GM18519 (cell line): ENCODE results near the gene MACROD2.
A peak's percentile ranks its signal among the peaks of the same experiment; 100 is the strongest.

Source experiments
- ATAC-seq: cut with Tn5 transposase; IDR thresholded peaks from one replicate; pipeline ENCODE4 v1.9.1; 2021; ENCODE audit warnings: mild to moderate bottlenecking, moderate library complexity; ENCODE audit not compliant: unreplicated experiment, low FRiP score

MACROD2 gene

DNA sequence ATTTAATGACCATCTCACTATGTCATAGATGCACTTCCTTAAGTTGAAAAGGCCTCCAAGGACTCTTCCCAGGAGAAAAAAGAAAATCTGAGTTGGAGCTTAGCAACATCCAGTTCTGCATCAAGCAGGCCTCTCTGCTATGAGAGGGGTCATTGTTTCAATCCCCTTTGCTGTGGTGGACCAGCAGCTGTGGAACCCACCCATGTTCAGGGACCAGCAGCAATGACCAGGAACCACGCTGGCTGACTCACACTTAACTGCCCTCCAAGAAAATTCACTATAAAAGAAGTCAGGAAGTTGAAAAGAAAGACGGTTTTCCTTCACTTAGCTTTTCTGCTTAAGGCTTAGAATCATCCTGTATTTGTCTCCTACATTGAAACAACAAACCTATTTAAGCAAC, 1404.5 kb downstream of the MACROD2 start:
- ATAC-seq, result no peak

DNA sequence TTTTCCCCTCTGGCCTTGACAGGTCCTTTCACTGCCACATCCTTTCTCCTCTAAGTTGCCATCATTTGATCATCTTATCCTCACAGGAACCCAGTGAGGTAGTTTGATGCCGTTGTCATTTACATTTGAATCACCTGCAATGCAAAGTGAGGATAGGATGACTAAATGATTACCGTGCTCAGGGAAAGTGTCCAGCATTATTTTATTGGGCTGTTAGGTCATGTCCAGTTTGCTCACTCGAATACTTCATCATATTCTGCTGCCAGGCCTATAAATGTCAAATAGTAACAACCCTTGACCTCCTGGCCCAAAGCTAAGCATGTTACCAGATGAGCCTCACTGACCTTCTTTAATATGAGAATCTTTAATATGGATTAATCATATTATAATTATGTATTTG, 1410.8 kb downstream of the MACROD2 start:
- no peak for ATAC-seq

GRCh38 chr20:15411781-15412180, 1416.5 kb downstream of the MACROD2 start:
- ATAC-seq, result no peak

DNA sequence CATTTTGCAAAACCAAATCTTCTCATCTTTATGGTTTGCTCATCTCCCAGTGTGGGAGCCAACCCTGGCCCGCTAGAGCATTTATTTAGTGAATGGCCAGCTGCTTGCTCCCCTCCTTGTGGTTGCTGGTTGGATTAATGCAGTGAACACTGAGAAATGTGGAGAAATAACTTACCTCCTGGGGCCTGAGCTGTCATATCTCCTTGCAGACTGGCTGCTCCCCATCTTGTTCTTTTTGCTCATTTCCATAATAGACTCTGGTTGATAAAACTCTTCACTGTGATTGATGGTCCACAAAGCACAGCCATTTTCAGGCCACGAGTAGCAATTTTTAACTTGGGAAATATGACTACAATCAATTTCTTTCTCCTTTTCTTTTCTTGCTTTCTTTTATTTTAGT, 1420.6 kb downstream of the MACROD2 start:
- ATAC-seq, result no peak

DNA sequence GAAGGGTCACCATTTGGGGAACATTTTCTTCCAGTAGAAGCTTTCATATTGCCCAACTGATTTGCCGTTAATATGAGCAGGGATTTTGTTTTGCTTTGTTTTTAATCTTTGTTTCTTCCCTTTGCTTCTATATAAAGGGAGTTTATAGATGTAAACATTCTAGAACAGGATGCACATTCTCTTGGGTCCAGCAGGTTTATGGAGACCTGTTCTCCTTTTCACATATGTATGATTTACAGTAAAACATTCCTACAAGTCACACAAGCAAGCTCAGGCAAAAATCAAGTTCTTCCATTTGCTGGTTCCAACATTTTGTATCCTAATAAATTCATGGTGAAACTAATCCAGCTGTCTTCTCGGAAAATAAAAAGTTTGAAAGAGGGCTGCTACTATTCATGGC, 1424.5 kb downstream of the MACROD2 start:
- no peak for ATAC-seq

GRCh38 chr20:15422966-15423365, 1427.7 kb downstream of the MACROD2 start:
- ATAC-seq, result no peak

- ATAC-seq, result no peak
Observed at GRCh38 chr20:15439551-15439950, 1444.2 kb downstream of the MACROD2 start.

DNA sequence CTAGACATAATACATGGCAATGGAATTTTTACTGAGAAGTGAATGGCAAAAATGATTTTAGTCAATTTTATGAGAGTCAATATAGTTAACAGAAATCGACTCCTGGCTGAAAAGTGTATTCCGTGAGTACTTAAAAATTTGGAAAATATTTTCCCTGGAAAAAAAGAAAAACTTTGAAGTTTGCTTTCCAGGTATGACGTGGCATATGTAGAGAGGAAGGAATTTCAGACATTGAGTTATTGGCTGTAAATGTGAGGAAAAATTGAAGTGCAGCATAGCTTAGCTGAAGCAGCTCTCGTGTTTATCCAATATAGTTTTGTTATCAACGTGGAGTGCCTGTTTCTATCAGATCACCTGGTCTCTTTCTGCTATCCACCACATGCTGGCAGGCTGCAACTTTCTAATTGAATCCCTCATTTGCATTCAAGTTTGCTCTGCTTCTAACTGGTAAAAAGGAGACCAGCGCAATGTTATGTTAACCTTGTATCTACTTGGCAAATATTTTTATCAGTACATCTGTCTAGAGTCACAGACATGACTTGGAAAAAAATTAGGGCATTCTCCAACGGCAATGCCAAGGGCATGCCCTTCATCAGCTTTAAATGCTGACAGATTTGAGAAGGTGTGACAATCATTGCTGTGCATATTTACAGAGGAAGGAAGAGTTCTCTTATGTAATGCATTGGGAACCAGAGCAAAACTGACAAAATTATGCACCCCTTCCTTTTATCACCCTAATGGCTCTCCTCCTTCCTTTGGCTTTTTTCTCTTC, 1444.9 kb downstream of the MACROD2 start:
- ATAC-seq, result peak; percentile 47

GRCh38 chr20:15445056-15445840, 1449.9 kb downstream of the MACROD2 start:
- no peak for ATAC-seq

DNA sequence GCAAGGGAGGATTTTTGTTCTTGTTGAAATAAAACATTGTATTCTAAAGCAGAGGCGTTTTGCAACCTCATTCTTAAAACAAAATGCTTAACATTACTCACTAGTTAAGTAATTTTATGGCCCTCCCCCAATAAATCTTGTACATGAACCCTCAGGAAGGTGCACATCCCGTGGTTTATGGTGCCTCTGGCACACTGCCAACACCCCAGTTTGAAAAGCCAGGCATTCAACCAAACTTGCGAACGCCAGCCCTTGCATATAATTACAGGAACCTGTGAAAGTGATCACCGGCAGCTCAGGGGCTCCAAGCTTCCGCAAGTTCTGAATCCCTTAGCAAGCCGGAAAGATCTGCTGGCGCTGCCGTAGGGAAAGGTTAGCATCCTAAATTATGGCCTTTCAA, 1451.1 kb downstream of the MACROD2 start:
- no peak for ATAC-seq

- ATAC-seq, result no peak
Observed at GRCh38 chr20:15447549-15447948, 1452.2 kb downstream of the MACROD2 start.

DNA sequence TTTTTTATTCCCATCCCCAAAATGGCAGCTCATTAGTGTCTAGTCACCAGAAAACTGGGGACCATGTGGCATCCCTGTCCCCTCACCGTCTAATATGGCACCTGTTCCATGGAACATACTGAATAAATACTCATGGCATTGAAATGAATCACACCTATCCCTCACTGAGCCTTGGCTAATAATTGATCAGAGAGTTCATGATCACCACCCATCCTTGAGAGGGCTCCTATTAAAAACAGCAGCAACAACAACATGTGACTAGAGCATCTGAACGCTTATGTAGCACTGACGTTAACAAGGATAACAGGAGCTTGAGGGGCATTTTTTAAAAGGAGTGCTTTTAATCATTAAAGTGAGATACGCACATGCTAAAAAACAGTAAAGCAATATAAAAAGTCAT, 1453.7 kb downstream of the MACROD2 start:
- ATAC-seq, result no peak

- ATAC-seq, result no peak
Observed at GRCh38 chr20:15451241-15451640, 1455.9 kb downstream of the MACROD2 start.

DNA sequence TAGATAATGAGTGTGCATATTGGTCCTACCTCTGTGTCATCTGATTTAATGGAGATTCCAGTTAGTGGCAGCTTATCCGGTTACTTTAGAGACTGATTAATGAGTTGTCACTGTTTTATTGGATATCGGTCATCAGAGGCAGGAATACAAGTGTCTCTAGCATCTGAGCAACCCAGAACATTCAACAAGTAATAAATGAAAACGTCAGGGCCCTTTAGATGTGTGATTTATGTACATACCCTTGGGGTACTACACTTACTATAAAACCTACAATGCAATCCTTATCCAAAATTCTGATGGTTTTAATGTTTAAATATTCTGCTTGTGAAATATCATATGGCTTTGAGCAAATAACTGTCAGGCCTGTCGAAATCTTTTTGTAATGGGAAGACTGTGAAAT, 1460.0 kb downstream of the MACROD2 start:
- ATAC-seq, result no peak

DNA sequence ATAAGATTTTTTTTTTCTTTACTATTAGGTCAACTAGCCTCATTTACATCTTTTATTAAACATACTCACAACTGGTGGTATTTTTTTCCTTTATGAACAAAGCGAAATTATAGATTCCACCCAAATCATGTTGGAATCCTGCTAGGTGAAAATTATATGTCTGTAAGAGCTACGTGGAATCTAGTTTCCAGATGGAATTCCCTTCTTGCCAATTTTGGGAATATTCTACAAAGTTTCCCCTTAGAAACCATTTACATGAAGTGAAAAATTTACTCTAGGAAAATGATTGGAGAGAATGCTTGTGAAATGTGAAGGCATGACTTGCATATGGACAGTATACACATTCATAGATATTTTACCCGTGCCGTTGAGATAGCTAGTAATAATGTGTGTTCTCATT, 1466.6 kb downstream of the MACROD2 start:
- ATAC-seq, result no peak

- ATAC-seq, result peak; percentile 47
Observed at GRCh38 chr20:15475483-15475882, 1480.2 kb downstream of the MACROD2 start.

- no peak for ATAC-seq
Observed at GRCh38 chr20:15476186-15476585, 1480.9 kb downstream of the MACROD2 start.

DNA sequence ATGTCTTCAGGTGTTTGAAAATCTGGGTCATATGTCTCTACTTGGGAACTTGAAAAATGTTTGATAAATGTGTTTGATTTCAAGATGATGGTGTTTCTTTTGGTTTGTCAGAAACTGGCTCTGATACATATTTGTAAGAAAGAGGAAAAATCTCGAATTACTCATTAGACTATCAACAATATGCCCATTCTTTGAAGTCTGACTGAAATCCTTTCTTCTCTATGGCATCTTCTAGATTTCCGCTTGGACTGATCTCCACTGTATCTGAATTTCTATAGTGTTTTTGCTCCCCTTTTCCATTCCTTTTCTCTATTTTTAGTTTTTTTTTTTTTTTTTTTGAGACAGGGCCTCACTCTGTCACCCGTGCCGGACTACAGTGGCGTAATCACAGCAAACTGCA, 1481.5 kb downstream of the MACROD2 start:
- no peak for ATAC-seq

GRCh38 chr20:15482525-15482924, 1487.2 kb downstream of the MACROD2 start:
- no peak for ATAC-seq

DNA sequence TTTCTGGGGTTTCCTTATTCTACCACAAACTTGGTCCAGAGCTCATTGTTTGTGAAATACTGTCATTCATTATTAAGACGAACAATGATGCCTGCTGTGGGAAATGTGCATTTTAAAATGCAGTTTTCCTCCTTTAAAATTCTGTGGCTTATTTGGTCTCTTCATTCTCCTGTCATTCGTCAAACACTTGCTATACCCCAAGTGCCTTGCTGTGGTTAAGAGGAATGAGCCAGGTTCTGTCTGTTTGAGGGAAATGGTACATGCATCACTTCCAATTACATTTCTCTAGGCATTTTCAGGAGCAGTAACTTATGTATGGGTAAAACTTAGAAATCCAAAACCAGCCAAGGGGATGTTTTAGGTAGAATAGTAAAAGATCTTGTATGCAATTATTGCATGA, 1490.2 kb downstream of the MACROD2 start:
- ATAC-seq, result no peak

DNA sequence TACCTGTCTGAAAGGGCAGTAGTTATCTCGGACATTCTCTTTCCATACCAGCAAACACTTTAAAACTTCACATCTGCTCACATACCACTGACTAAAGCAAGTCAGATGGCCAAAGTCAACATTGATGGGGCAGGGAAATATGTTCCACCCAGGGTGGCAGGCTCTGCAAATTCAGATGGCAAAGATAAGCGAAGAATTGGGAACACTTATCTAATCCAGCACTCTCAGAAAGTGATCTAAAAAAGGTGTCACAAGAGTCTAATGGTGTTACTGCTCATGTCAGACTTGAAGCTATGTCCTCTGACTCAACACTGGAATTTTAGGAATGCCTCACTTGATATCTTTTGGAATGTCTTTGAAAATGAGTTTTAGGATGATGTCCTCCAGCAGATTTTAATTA, 1491.7 kb downstream of the MACROD2 start:
- ATAC-seq, result no peak

DNA sequence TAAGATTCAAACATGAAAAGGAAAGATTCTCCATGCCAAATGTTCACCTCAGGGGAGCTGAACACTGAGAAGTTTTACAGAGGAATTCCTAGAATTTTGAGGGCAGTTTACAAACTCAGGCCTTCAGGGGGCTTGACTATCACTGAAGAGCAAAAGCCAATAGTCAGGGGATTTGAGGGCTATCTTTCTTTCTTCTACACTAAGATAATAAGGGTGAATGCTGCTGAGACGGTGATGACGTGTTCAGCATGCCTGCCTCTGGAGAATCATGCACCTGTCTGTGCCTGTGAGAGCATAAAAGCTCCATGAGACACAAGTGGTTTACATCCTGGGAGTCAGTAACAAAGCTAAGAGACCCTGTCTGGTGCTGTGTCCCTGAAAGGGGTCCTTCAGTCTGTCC, 1492.4 kb downstream of the MACROD2 start:
- ATAC-seq, result no peak
